SK-N-SH (cell line): ENCODE results near the gene KLHL30.

Source experiments
- CTCF ChIP-seq: fragments of 200-600 bp; sonication (generic); IDR thresholded peaks from 2 replicates; pipeline ENCODE4 v1.6.1; 2017; ENCODE audit warnings: antibody characterized with exemption, mild to moderate bottlenecking, moderate library complexity
- EZH2phosphoT487 ChIP-seq: fragments of 200-600 bp; sonication (generic); IDR thresholded peaks from 2 replicates; pipeline ENCODE4 v1.6.1; 2017; ENCODE audit warnings: low read depth, mixed run types, mild to moderate bottlenecking, antibody characterized with exemption, moderate library complexity, borderline replicate concordance
- POLR2AphosphoS5 ChIP-seq: IDR thresholded peaks from 2 replicates; pipeline ENCODE4 v1.6.1; 2012; ENCODE audit warnings: low read depth, low read length
- SMC3 ChIP-seq: IDR thresholded peaks from 2 replicates; pipeline ENCODE4 v1.6.1; 2012; ENCODE audit warnings: low read depth, low read length, improper control_type of control experiment
- TCF12 ChIP-seq: IDR thresholded peaks from 2 replicates; pipeline ENCODE4 v1.4.0; 2012

- TF ChIP-seq POLR2AphosphoS5 (no peak), CTCF (no peak), TCF12 (no peak), EZH2phosphoT487 (no peak), SMC3 (no peak)
Measured at GRCh38 chr2:238165288-238165921, 26.9 kb downstream of the KLHL30 start.
